Muscle layer of colon (tissue), 2 donors: ENCODE data around the gene MROH7.

Experiments used
- H3K27ac ChIP-seq: one replicate; pipeline ENCODE4 v1.7.0; 2013; ENCODE audit warnings: low read depth, mild to moderate bottlenecking, low read length, moderate library complexity
- H3K27me3 ChIP-seq, 2 donors: one replicate each; pipeline ENCODE4 v1.7.0; 2013; ENCODE audit warnings: low read length in 2 of 2, mild to moderate bottlenecking in 2 of 2; ENCODE audit not compliant: insufficient read depth in 2 of 2, control insufficient read depth in 1 of 2
- H3K36me3 ChIP-seq: one replicate; pipeline ENCODE4 v1.7.0; 2013; ENCODE audit warnings: mild to moderate bottlenecking, low read length; ENCODE audit not compliant: insufficient read depth
- H3K4me1 ChIP-seq: one replicate; pipeline ENCODE4 v1.7.0; 2013; ENCODE audit warnings: mild to moderate bottlenecking, low read length; ENCODE audit not compliant: insufficient read depth
- H3K4me3 ChIP-seq, 2 donors: one replicate each; pipeline ENCODE4 v1.7.0; 2013; ENCODE audit warnings: low read length in 2 of 2, low read depth in 1 of 2, mild to moderate bottlenecking in 1 of 2, moderate library complexity in 1 of 2
- H3K9ac ChIP-seq: one replicate; pipeline ENCODE4 v1.7.0; 2013; ENCODE audit warnings: low read length
- H3K9me3 ChIP-seq: one replicate; pipeline ENCODE4 v1.7.0; 2013; ENCODE audit warnings: mild to moderate bottlenecking, low read length
- donor health status: abdominal sarcoma.
- donor health status: Adenocarcinoma of cecum.

MROH7 gene

GRCh38 chr1:54685335-54685905, 43.8 kb downstream of the MROH7 start:
- Histone ChIP-seq H3K27ac (no peak overlapping the region), H3K4me1 (peaks cover 11% of the 10 kb centered on the region), H3K4me3 (no peak overlapping the region), H3K9ac (no peak overlapping the region), H3K9me3 (no peaks in the 10 kb centered on the region), H3K36me3 (no peaks in the 10 kb centered on the region), H3K27me3 (no peaks in the 10 kb centered on the region)

- no peaks in the 10 kb centered on the region for H3K36me3 ChIP-seq
Observed at GRCh38 chr1:54686155-54686554, 44.6 kb downstream of the MROH7 start.

GRCh38 chr1:54694771-54695170, 53.2 kb downstream of the MROH7 start:
- Histone ChIP-seq H3K9ac (no peak overlapping the region), H3K4me3 (no peak overlapping the region), H3K9me3 (no peaks in the 10 kb centered on the region), H3K36me3 (no peaks in the 10 kb centered on the region), H3K4me1 (no peaks in the 10 kb centered on the region), H3K27ac (no peak overlapping the region), H3K27me3 (no peaks in the 10 kb centered on the region)

More at GRCh38 chr1:54686155-54686554, 44.6 kb downstream of the MROH7 start:
- no peak overlapping the region for H3K4me3 ChIP-seq
- no peaks in the 10 kb centered on the region for H3K27me3 ChIP-seq
- H3K4me1 ChIP-seq = peaks cover 7% of the 10 kb centered on the region
- H3K9me3 ChIP-seq = no peaks in the 10 kb centered on the region
- no peak overlapping the region for H3K9ac ChIP-seq
- no peak overlapping the region for H3K27ac ChIP-seq

- Histone ChIP-seq H3K9me3 (no peaks in the 10 kb centered on the region), H3K4me3 (no peak overlapping the region), H3K27me3 (no peaks in the 10 kb centered on the region), H3K4me1 (no peaks in the 10 kb centered on the region), H3K36me3 (no peaks in the 10 kb centered on the region), H3K9ac (no peak overlapping the region), H3K27ac (no peak overlapping the region)
Observed at GRCh38 chr1:54695221-54695620, 53.6 kb downstream of the MROH7 start.

GRCh38 chr1:54695764-54696163, 54.2 kb downstream of the MROH7 start:
- H3K9me3 ChIP-seq = no peaks in the 10 kb centered on the region
- no peak overlapping the region for H3K9ac ChIP-seq
- no peaks in the 10 kb centered on the region for H3K36me3 ChIP-seq

GRCh38 chr1:54696262-54696661, 54.7 kb downstream of the MROH7 start:
- no peak overlapping the region for H3K9ac ChIP-seq
- no peaks in the 10 kb centered on the region for H3K9me3 ChIP-seq
- no peaks in the 10 kb centered on the region for H3K27me3 ChIP-seq
- no peak overlapping the region for H3K4me3 ChIP-seq
- no peak overlapping the region for H3K27ac ChIP-seq
- no peaks in the 10 kb centered on the region for H3K4me1 ChIP-seq
- no peaks in the 10 kb centered on the region for H3K36me3 ChIP-seq

More at GRCh38 chr1:54695764-54696163, 54.2 kb downstream of the MROH7 start:
- no peaks in the 10 kb centered on the region for H3K4me1 ChIP-seq
- no peak overlapping the region for H3K27ac ChIP-seq
- H3K27me3 ChIP-seq = no peaks in the 10 kb centered on the region
- no peak overlapping the region for H3K4me3 ChIP-seq

GRCh38 chr1:54697896-54698295, 56.3 kb downstream of the MROH7 start:
- H3K4me1 ChIP-seq = no peaks in the 10 kb centered on the region
- no peak overlapping the region for H3K9ac ChIP-seq
- H3K9me3 ChIP-seq = no peaks in the 10 kb centered on the region
- H3K4me3 ChIP-seq = no peak overlapping the region
- no peaks in the 10 kb centered on the region for H3K36me3 ChIP-seq
- H3K27me3 ChIP-seq = no peaks in the 10 kb centered on the region
- H3K27ac ChIP-seq = no peak overlapping the region

GRCh38 chr1:54698346-54698745, 56.8 kb downstream of the MROH7 start:
- Histone ChIP-seq H3K4me1 (no peaks in the 10 kb centered on the region), H3K9me3 (no peaks in the 10 kb centered on the region), H3K27ac (no peak overlapping the region), H3K36me3 (no peaks in the 10 kb centered on the region), H3K9ac (no peak overlapping the region), H3K27me3 (no peaks in the 10 kb centered on the region), H3K4me3 (no peak overlapping the region)

- no peak overlapping the region for H3K27ac ChIP-seq
- no peaks in the 10 kb centered on the region for H3K27me3 ChIP-seq
- no peaks in the 10 kb centered on the region for H3K36me3 ChIP-seq
- H3K9ac ChIP-seq = no peak overlapping the region
- no peaks in the 10 kb centered on the region for H3K4me1 ChIP-seq
- no peaks in the 10 kb centered on the region for H3K9me3 ChIP-seq
- H3K4me3 ChIP-seq = no peak overlapping the region
Observed at GRCh38 chr1:54699936-54700525, 58.4 kb downstream of the MROH7 start.

- Histone ChIP-seq H3K27ac (no peak overlapping the region), H3K27me3 (no peaks in the 10 kb centered on the region), H3K4me1 (no peaks in the 10 kb centered on the region), H3K36me3 (no peaks in the 10 kb centered on the region), H3K9ac (no peak overlapping the region), H3K9me3 (no peaks in the 10 kb centered on the region), H3K4me3 (no peak overlapping the region)
Observed at GRCh38 chr1:54701066-54701465, 59.5 kb downstream of the MROH7 start.

GRCh38 chr1:54701996-54702395, 60.4 kb downstream of the MROH7 start:
- H3K9me3 ChIP-seq = no peaks in the 10 kb centered on the region
- no peak overlapping the region for H3K4me3 ChIP-seq
- H3K4me1 ChIP-seq = no peaks in the 10 kb centered on the region
- no peaks in the 10 kb centered on the region for H3K36me3 ChIP-seq
- no peak overlapping the region for H3K27ac ChIP-seq
- no peaks in the 10 kb centered on the region for H3K27me3 ChIP-seq
- no peak overlapping the region for H3K9ac ChIP-seq

- Histone ChIP-seq H3K4me3 (no peak overlapping the region), H3K27me3 (no peaks in the 10 kb centered on the region), H3K4me1 (no peaks in the 10 kb centered on the region), H3K27ac (no peak overlapping the region), H3K9ac (no peak overlapping the region), H3K36me3 (peaks cover 4% of the 10 kb centered on the region), H3K9me3 (no peaks in the 10 kb centered on the region)
Observed at GRCh38 chr1:54703471-54703870, 61.9 kb downstream of the MROH7 start.
